ENCODE measurements around the gene SEC63.

DNA sequence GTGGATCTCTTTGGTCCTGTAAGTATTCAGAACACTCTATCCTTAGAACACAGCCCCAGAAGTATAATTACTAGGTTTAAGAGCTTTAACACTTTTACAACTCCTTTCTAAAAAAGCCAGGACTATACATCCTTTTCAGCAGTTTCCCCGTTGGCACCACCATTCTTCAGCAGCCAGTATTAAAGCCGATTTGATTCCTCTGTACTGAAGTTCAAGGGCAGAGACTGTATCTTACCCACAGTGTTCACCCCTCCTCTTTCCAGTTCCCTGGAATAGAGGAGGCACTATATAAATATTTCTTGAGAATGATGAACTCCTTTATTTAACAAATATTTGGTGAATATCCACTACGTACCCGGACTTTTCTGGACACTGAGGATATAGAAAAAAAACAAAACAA lies 15.9 kb downstream of the SEC63 start:
- TF ChIP-seq NFRKB (IDR thresholded peaks at IDR 0.05) (no peak), SP1 (IDR thresholded peaks at IDR 0.05) (no peak), ARNT (IDR thresholded peaks at IDR 0.05) (no peak)
